Measurements from ENCODE around the gene FBL. TPM values are rescaled to one million over a fixed set of nuclear protein-coding genes. Genes with fewer than 3 reads are reported as not detected.

FBL gene
- total RNA-seq, 1 experiment from 2014 or later: 374 TPM

GRCh38 chr19:39850892-39851291 is 4.7 kb upstream of the FBL start:
- TF ChIP-seq CTCF (IDR thresholded peaks at IDR 0.05; ENCODE audit: insufficient read depth in 1 of 2, low read depth in 1 of 2, low read length in 1 of 2, severe bottlenecking in 1 of 2, unreplicated experiment in 1 of 2): no peak
- Mint-ChIP-seq H3K4me1 (ENCODE audit: low read depth, unreplicated experiment) (peaks cover 26% of the 10 kb centered on the region), H3K36me3 (ENCODE audit: insufficient read depth, unreplicated experiment) (peaks cover 15% of the 10 kb centered on the region), H3K27ac (ENCODE audit: unreplicated experiment) (no peak overlapping the region), H3K27me3 (ENCODE audit: insufficient read depth, unreplicated experiment) (peaks cover 4% of the 10 kb centered on the region), H3K9me3 (ENCODE audit: unreplicated experiment) (peaks cover 10% of the 10 kb centered on the region), H3K4me3 (ENCODE audit: unreplicated experiment) (no peak overlapping the region)
- Histone ChIP-seq H3K9me3 (no peaks in the 10 kb centered on the region), H3K36me3 (ENCODE audit: control insufficient read depth, insufficient read depth, low read length) (no peaks in the 10 kb centered on the region), H3K4me3 (ENCODE audit: low read depth, low read length) (no peak overlapping the region), H3K4me1 (peaks cover 19% of the 10 kb centered on the region), H3K27me3 (replicated peaks; ENCODE audit: control insufficient read depth, insufficient read depth, low read length) (no peaks in the 10 kb centered on the region)
- no peak for DNase-seq
- BruUV-seq (replicated peaks): no TSS peak
- ChIA-PET CTCF (no interaction called here), POLR2A (no interaction called here)
- intact Hi-C loops (cut with micrococcal nuclease; ENCODE audit: unreplicated experiment): no loop called here

GRCh38 chr19:39848392-39848791 is 2.2 kb upstream of the FBL start:
- CTCF ChIA-PET: no interaction called here
- Mint-ChIP-seq H3K4me3 (ENCODE audit: unreplicated experiment) (no peak overlapping the region), H3K27ac (ENCODE audit: unreplicated experiment) (peak overlapping the region; percentile 42), H3K4me1 (ENCODE audit: low read depth, unreplicated experiment) (peaks cover 43% of the 10 kb centered on the region), H3K36me3 (ENCODE audit: insufficient read depth, unreplicated experiment) (peaks cover 32% of the 10 kb centered on the region), H3K9me3 (ENCODE audit: unreplicated experiment) (peaks cover 10% of the 10 kb centered on the region), H3K27me3 (ENCODE audit: insufficient read depth, unreplicated experiment) (no peaks in the 10 kb centered on the region)
- BruUV-seq (replicated peaks): no TSS peak
- peaks cover 25% of the 10 kb centered on the region for H3K4me1 ChIP-seq
- H3K36me3 ChIP-seq (ENCODE audit: control insufficient read depth, insufficient read depth, low read length): no peaks in the 10 kb centered on the region
- DNase-seq: no peak
- H3K9me3 ChIP-seq: no peaks in the 10 kb centered on the region
- no peaks in the 10 kb centered on the region for H3K27me3 ChIP-seq (replicated peaks; ENCODE audit: control insufficient read depth, insufficient read depth, low read length)
- intact Hi-C loops (cut with micrococcal nuclease; ENCODE audit: unreplicated experiment): no loop called here
- H3K4me3 ChIP-seq (ENCODE audit: low read depth, low read length): no peak overlapping the region
- no peak for TF ChIP-seq CTCF (IDR thresholded peaks at IDR 0.05; ENCODE audit: insufficient read depth in 1 of 2, low read depth in 1 of 2, low read length in 1 of 2, severe bottlenecking in 1 of 2, unreplicated experiment in 1 of 2)
- POLR2A ChIA-PET: no interaction called here

- Mint-ChIP-seq H3K4me3 (ENCODE audit: unreplicated experiment) (peak overlapping the region; percentile 88), H3K9me3 (ENCODE audit: unreplicated experiment) (peaks cover 10% of the 10 kb centered on the region), H3K4me1 (ENCODE audit: low read depth, unreplicated experiment) (peaks cover 50% of the 10 kb centered on the region), H3K27me3 (ENCODE audit: insufficient read depth, unreplicated experiment) (no peaks in the 10 kb centered on the region), H3K36me3 (ENCODE audit: insufficient read depth, unreplicated experiment) (peaks cover 32% of the 10 kb centered on the region), H3K27ac (ENCODE audit: unreplicated experiment) (peak overlapping the region; percentile 81)
- ChIA-PET CTCF (interaction anchor here (2.7 kb wide), 1 partner anchor 123 kb away, joined by 14 read pairs; the partner anchor contains the start of gene PSMC4), POLR2A (interaction anchor here (0.5 to 2.4 kb wide), 2 partner anchors 123 to 438 kb away, joined by 3 to 21 read pairs; partner anchors contain the start of gene PSMC4)
- peaks cover 25% of the 10 kb centered on the region for H3K4me1 ChIP-seq
- H3K9me3 ChIP-seq: no peaks in the 10 kb centered on the region
- no peak overlapping the region for H3K4me3 ChIP-seq (ENCODE audit: low read depth, low read length)
- TF ChIP-seq CTCF (IDR thresholded peaks at IDR 0.05; ENCODE audit: insufficient read depth in 1 of 2, low read depth in 1 of 2, low read length in 1 of 2, severe bottlenecking in 1 of 2, unreplicated experiment in 1 of 2): no peak
- BruUV-seq (replicated peaks): no TSS peak
- H3K27me3 ChIP-seq (replicated peaks; ENCODE audit: control insufficient read depth, insufficient read depth, low read length): no peaks in the 10 kb centered on the region
- intact Hi-C loops (cut with micrococcal nuclease; ENCODE audit: unreplicated experiment): no loop called here
- DNase-seq: peak; percentile 47 to 56
- no peaks in the 10 kb centered on the region; the same call in 1 of the 2 replicates for H3K36me3 ChIP-seq (ENCODE audit: control insufficient read depth, insufficient read depth, low read length)
These were observed 1.3 kb upstream of the FBL start for GRCh38 chr19:39847525-39847924.
